HG02840 (cell line): ENCODE data around the gene OR52M1.

Source experiments
- ATAC-seq: cut with Tn5 transposase; IDR thresholded peaks from one replicate; pipeline ENCODE4 v1.9.1; 2021; ENCODE audit warnings: mild to moderate bottlenecking, moderate library complexity, moderate number of reproducible peaks; ENCODE audit not compliant: unreplicated experiment, low FRiP score

OR52M1 gene

GRCh38 chr11:4560467-4560866, 15.5 kb downstream of the OR52M1 start:
- ATAC-seq = no peak

DNA sequence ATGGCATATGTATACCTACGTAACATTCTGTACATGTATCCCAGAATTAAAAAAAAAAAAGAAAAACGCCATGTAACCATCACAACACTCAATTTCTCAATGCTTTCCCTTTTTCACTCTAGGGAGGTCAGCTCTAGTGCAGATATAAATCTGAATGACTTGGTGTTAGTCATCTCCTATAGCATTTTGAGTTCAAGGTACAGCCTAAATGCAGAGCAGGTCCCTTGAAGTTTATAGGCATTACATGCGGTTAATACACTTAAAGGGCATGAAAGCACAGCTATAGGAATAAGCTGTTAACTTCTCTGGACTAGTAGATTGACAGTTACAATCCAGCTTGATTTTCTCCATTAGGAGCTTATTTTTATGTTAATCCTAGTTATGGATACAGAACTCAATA, 20.4 kb downstream of the OR52M1 start:
- ATAC-seq = no peak

DNA sequence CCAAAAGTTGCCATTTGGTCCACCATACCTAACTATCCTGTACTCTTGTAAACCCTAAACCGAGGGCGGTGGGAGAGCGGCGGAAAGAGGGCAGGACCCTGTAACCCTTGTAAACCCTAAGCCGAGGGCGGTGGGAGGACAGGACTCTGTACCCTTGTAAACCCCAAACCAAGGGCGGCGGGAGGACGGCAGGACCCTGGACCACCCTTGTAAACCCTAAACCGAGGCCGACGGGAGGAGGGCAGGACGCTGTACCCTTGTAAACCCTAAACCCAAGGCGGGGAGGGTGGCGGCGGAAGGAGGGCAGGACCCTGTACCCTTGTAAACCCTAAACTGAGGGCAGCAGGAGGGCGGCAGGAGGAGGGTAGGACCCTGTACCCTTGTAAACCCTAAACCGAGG, 24.1 kb downstream of the OR52M1 start:
- ATAC-seq = no peak

DNA sequence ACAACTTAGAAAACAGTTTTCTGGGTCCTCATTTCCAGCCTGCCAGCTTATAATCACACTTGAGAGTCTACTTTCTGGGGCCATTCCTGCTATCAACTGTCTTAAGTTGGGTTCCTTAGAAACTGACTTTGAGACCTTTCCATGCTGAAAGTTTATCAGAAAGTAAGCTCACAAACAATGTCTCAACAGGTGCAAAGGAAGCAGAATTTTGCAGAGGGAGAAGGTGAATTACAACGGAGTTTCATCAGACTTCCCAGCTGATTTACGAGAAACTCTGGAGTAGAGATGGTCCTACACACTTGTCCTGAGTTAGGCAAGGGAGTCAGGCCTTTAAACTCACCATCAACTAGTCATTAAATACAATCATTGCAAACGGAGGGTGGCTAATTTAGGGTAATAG, 31.9 kb downstream of the OR52M1 start:
- no peak for ATAC-seq

- ATAC-seq = no peak
Measured at GRCh38 chr11:4577761-4578160, 32.8 kb downstream of the OR52M1 start.

DNA sequence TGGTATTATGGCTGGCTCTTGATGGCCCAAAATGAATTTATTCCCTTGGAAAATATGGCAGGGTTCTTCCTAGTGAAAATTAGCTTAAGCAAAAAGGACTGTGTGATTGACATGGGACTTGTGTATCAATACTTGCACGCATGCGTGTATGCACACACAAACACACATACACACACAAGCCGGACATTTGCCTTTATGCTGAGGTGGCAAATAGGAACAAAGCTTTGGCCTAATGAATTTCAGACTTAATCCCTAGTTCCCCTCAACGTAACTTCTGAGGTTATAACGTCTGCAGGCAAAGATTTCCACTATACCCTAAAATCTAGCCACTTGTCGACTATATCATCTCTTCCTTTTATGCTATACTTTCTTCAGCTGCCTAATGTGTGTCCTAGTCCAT, 33.6 kb downstream of the OR52M1 start:
- ATAC-seq = no peak

- ATAC-seq = no peak
Measured at GRCh38 chr11:4580124-4580523, 35.1 kb downstream of the OR52M1 start.

DNA sequence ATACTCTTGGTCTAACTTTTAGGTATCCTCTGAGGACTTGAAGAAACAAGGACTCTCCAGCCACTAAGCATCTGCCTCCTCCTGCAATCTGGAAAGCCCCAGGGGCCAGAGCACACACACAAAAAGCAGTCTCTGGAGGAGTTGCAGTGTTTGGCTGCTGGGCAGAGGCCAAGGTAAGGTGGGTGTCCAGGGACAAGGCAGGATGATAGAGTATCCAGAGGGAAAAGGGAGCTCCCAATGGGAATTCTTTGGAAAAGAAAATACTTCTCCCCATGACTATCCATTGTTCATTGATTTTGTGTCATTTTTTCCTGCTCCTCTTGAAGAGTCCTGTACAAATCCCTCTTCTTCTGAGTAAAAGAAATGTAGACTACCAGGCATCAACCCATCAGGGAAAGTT, 36.5 kb downstream of the OR52M1 start, which contains the start of gene OR52I2:
Gene OR52I2, plus strand, starts transcription at position 301 of the 400 bp plus-strand sequence.
- no peak for ATAC-seq

DNA sequence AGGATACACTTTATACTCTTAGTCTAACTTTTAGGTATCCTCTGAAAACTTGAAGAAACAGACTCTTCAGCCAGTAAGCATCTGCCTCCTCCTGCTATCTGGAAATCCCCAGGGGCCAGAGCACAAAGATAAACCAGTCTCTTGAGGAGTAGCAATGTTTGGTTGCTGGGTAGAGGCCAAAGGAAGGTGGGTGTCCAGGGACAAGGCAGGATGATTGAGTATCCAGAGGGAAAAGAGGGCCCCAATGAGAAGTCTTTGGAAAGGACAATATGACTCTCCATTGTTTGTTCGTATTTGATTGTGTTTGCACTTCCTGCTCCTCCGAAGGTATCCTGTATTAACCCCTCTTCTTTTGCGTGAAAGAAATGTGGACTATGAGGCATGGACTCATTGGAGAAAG, 44.0 kb downstream of the OR52M1 start:
- no peak for ATAC-seq

DNA sequence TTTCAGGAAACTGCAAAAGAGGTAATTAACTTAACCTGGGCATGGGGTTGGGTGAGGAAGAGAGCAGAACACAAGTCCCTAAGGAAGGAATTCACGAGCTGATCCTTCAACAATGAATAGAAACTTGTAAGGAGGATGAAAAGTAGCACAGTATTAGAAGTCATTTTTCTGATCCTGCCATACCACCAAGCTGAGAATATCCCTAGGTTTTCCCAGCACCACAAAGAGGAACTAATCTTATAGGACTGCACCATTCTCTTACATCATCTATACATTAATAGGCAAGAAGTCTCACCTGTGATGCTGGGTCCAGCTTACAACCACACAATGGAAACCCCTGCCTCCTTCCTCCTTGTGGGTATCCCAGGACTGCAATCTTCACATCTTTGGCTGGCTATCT, 48.7 kb downstream of the OR52M1 start, which contains the start of gene OR52I1:
Gene OR52I1, plus strand, starts transcription at position 301 of the 400 bp plus-strand sequence. Its CDS starts 0 bp downstream, at position 301.
- ATAC-seq = no peak
